ENCODE measurements around the gene DDX39A. TPM values are rescaled to one million over a fixed set of nuclear protein-coding genes. Genes with fewer than 3 reads are reported as not detected.

The DDX39A gene
- polyA plus RNA-seq, 1 donor from 2014 or later: 76.4 TPM

GRCh38 chr19:14395262-14395661 lies 23.9 kb downstream of the DDX39A start:
- no peak overlapping the region for H3K9ac ChIP-seq (ENCODE audit: low read length)
- no peaks in the 10 kb centered on the region for H3K79me2 ChIP-seq (replicated peaks; ENCODE audit: insufficient read depth, low read length)
- H2AFZ ChIP-seq (ENCODE audit: low read depth, low read length): no peak overlapping the region
- no peak overlapping the region for H3K4me3 ChIP-seq (ENCODE audit: low read length)
- no peaks in the 10 kb centered on the region for H3K9me3 ChIP-seq (ENCODE audit: low read length)
- no peaks in the 10 kb centered on the region for H3F3A ChIP-seq (ENCODE audit: insufficient read depth, low read length, poor library complexity, severe bottlenecking)
- H4K20me1 ChIP-seq (ENCODE audit: insufficient read depth): no peaks in the 10 kb centered on the region
- no peaks in the 10 kb centered on the region for H3K9me2 ChIP-seq (ENCODE audit: insufficient read depth, low read length)
- H3K27me3 ChIP-seq (ENCODE audit: insufficient read depth, low read depth, low read length): no peaks in the 10 kb centered on the region
- no peak for TF ChIP-seq TAF1 (IDR thresholded peaks at IDR 0.05; ENCODE audit: low read depth)
- TF ChIP-seq CTCF (IDR thresholded peaks at IDR 0.05; ENCODE audit: poor library complexity, severe bottlenecking): no peak
- TF ChIP-seq MXI1 (conservative IDR thresholded peaks at IDR 0.05; ENCODE audit: poor library complexity, severe bottlenecking): no peak
- TF ChIP-seq POLR2AphosphoS5 (IDR thresholded peaks at IDR 0.05): no peak
- no peak for TF ChIP-seq SMC3 (conservative IDR thresholded peaks at IDR 0.05; ENCODE audit: poor library complexity)
- no peak for TF ChIP-seq EZH2 (IDR thresholded peaks at IDR 0.05; ENCODE audit: borderline replicate concordance, insufficient read depth, low read length, poor library complexity, severe bottlenecking)
- no peak for TF ChIP-seq EP300 (conservative IDR thresholded peaks at IDR 0.05; ENCODE audit: poor library complexity, severe bottlenecking)
- TF ChIP-seq RAD21 (conservative IDR thresholded peaks at IDR 0.05): no peak
- TF ChIP-seq REST (IDR thresholded peaks at IDR 0.05; ENCODE audit: borderline replicate concordance): no peak
- no peak overlapping the region for H3K27ac ChIP-seq (ENCODE audit: low read length)
- no peaks in the 10 kb centered on the region for H3K36me3 ChIP-seq (ENCODE audit: insufficient read depth, low read length)
- H3K4me2 ChIP-seq (ENCODE audit: low read length): no peak overlapping the region

- no peak overlapping the region for H2AFZ ChIP-seq (ENCODE audit: low read depth, low read length)
- no peak overlapping the region for H3K4me2 ChIP-seq (ENCODE audit: low read length)
- TF ChIP-seq CTCF (IDR thresholded peaks at IDR 0.05; ENCODE audit: poor library complexity, severe bottlenecking) (no peak), RAD21 (conservative IDR thresholded peaks at IDR 0.05) (no peak), SMC3 (conservative IDR thresholded peaks at IDR 0.05; ENCODE audit: poor library complexity) (no peak), EZH2 (IDR thresholded peaks at IDR 0.05; ENCODE audit: borderline replicate concordance, insufficient read depth, low read length, poor library complexity, severe bottlenecking) (no peak), EP300 (conservative IDR thresholded peaks at IDR 0.05; ENCODE audit: poor library complexity, severe bottlenecking) (no peak), MXI1 (conservative IDR thresholded peaks at IDR 0.05; ENCODE audit: poor library complexity, severe bottlenecking) (no peak), TAF1 (IDR thresholded peaks at IDR 0.05; ENCODE audit: low read depth) (no peak), REST (IDR thresholded peaks at IDR 0.05; ENCODE audit: borderline replicate concordance) (no peak), POLR2AphosphoS5 (IDR thresholded peaks at IDR 0.05) (no peak)
- H3K27me3 ChIP-seq (ENCODE audit: insufficient read depth, low read depth, low read length): no peaks in the 10 kb centered on the region
- no peaks in the 10 kb centered on the region for H4K20me1 ChIP-seq (ENCODE audit: insufficient read depth)
- H3K9ac ChIP-seq (ENCODE audit: low read length): no peak overlapping the region
- no peaks in the 10 kb centered on the region for H3K36me3 ChIP-seq (ENCODE audit: insufficient read depth, low read length)
- no peaks in the 10 kb centered on the region for H3K9me2 ChIP-seq (ENCODE audit: insufficient read depth, low read length)
- H3K9me3 ChIP-seq (ENCODE audit: low read length): no peaks in the 10 kb centered on the region
- H3K27ac ChIP-seq (ENCODE audit: low read length): no peak overlapping the region
- no peak overlapping the region for H3K4me3 ChIP-seq (ENCODE audit: low read length)
- H3F3A ChIP-seq (ENCODE audit: insufficient read depth, low read length, poor library complexity, severe bottlenecking): no peaks in the 10 kb centered on the region
- no peaks in the 10 kb centered on the region for H3K79me2 ChIP-seq (replicated peaks; ENCODE audit: insufficient read depth, low read length)
Measured at GRCh38 chr19:14394167-14394566, 25.0 kb downstream of the DDX39A start.
